ENCODE measurements around the gene CD34.

CD34 gene

DNA sequence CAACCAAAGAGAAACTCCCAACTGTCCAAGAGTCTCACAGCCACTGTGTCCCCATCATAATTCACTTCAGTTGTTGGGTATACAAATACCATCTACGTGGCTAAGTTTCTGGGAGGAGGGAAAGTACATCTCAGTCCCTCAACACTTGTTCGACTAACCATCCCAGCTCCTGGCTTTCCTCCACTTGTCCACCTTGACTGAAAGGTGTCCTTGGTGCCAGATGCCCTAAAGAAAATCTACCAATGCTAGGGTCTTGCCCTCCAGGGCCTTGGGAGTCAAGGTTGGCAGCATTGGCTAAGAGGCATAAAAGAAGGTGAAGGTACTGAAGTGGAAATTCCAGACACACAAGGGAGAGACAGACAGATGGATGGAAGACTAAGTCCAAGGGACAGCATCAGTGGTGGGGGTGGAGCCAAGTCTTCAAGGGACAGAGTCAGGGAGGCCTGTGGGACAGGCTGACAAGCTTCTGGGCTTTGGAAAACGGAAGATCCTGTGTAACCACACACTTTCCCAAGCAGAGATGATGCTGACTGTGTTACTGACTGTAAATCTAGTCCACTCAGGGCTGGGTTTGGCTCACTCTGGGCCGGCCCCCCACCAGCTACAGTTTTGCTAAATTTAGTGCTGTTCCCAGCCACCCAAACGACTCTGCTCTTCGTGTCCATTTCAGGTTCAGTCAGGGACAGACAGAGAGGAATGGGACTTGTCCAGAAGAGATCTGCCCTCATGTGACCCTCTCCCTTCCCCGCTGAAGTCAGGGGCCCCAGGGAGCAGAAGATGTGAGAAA, 60.1 kb downstream of the CD34 start:
- no peak for DNase-seq

DNA sequence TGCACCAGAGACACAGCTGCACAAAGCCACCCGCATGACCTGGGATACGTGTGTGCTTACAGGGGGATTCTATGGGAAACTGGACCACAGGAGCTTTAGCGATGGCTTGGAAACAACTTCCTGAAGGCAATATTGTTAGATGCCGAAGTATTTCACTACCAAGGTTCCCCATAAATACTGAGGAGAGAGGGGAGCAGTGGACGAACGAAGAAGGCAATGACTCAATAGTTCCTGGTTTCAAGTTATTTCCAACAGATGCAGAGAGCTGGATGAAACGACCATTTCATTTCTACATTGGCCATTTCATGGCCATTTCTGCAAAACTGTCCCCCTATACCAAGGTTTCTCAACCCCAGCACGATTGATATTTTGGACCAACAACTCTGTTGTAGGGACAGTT, 61.3 kb downstream of the CD34 start:
- no peak for DNase-seq

DNA sequence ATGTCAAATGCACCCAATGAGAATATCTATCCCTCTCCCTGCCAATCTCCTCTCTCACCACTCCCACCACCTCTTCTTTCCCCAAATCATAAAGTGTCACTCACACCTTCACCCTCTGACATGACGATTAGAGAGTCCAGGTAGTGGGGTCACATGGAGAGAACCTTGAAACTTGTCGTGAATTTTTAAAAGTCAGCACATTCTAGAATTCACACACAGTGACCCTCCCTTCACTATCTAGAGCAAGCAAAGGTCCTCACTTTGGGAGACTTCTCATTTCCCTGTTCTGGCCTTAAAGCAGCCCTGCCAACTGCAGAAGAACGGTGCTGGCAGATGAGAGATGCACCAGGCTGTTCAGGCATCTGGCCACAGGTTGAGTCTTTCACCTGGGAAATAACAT, 61.9 kb downstream of the CD34 start:
- no peak for DNase-seq

DNA sequence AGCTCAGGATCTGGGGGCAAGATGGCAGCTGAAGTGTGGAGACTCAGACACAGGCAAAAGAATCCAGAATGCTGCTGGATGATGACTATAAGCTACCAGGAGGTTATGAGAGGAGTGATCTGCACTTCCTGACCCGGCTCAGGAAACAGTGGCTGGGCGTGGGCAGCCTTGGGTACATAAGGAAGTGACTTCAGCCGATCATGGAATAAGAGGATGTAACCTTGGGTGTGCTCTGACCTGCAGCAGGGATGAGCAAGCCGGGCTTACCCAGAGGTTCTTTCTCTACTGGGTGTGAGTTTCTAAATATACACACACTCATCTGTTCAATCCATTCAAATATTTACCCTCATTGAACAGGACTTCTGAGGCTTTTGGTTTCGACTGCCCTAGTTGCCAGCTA, 62.7 kb downstream of the CD34 start:
- no peak for DNase-seq

DNA sequence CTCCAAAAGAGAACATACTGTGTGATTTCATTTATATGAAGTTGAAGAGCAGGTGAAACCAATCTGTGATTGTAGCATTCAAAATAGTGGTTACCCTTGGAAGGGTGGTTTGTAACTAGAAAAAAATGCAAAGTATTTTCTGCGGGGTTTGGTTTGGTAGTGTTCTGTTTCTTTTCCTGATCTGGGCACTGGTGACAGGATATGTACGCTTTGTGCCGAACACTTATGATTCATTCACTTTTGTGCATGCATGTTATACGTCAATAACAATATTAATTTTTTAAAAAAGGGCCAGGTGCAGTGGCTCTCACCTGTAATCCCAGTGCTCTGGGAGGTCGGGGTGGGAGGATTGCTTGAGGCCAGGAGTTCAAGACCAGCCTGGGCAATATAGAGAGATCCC, 63.8 kb downstream of the CD34 start:
- no peak for DNase-seq

DNA sequence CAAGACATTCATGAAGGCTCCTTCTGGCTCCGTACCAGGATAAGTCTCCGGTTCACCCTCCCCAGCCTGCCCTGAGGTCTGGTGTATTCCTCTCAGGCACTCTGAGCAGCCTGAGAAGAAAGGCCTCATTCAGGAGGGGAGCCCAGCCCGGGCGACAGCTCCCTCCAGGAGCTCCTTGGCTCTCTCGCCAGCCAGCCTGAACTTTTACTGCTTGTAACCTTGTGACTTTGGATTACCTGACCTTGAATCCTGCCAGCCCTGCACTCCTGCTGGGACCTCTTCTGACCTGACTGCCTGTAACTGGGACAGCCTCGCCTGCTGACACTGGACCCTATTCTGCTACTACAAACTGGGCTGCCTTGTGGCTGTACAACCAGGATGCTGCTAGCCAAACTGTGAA, 65.8 kb downstream of the CD34 start:
- DNase-seq, result no peak

DNA sequence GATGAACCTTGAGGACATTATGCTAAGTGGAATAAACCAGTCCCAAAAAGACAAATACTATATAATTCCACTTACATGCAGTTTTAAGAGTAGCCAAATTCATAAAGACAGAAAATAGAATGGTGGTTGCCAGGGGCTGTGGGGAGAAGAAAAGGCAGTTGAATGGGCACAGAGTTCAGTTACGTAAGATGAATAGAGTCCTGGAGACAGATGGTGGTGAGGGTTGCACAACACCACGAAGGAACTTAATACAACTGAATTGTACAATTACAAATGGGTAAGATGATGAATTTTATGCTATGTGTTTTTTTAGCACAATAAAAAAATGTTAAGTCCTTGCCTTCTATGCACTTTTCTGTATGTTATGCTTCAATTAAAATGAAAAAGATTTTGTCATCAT, 66.6 kb downstream of the CD34 start:
- DNase-seq, result no peak

- DNase-seq, result no peak
Observed at GRCh38 chr1:207842506-207842905, 68.4 kb downstream of the CD34 start.

DNA sequence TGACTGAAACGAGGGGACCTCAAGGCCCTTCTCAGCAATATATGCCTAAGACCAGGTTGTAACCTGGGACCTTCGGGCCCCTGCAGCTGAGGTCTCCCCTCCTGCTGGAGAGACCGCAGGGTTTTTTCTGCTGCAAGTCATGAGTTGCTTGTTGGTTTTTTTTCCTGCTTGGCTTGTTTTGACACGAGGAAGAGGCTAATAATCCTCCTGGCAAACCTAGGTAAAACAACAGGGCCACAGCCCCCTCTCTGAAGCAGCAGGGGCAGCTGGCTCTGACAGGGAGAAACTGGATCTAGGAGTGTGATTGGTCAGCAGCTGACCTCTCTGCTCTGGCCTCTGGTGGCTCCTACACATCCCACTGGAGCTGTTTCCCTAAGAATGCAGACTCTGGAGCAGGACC, 69.0 kb downstream of the CD34 start:
- no peak for DNase-seq

- no peak for DNase-seq
Observed at GRCh38 chr1:207841293-207841692, 69.6 kb downstream of the CD34 start.

GRCh38 chr1:207840380-207840779, 70.5 kb downstream of the CD34 start:
- DNase-seq, result no peak

GRCh38 chr1:207839083-207839413, 71.9 kb downstream of the CD34 start:
- no peak for DNase-seq

DNA sequence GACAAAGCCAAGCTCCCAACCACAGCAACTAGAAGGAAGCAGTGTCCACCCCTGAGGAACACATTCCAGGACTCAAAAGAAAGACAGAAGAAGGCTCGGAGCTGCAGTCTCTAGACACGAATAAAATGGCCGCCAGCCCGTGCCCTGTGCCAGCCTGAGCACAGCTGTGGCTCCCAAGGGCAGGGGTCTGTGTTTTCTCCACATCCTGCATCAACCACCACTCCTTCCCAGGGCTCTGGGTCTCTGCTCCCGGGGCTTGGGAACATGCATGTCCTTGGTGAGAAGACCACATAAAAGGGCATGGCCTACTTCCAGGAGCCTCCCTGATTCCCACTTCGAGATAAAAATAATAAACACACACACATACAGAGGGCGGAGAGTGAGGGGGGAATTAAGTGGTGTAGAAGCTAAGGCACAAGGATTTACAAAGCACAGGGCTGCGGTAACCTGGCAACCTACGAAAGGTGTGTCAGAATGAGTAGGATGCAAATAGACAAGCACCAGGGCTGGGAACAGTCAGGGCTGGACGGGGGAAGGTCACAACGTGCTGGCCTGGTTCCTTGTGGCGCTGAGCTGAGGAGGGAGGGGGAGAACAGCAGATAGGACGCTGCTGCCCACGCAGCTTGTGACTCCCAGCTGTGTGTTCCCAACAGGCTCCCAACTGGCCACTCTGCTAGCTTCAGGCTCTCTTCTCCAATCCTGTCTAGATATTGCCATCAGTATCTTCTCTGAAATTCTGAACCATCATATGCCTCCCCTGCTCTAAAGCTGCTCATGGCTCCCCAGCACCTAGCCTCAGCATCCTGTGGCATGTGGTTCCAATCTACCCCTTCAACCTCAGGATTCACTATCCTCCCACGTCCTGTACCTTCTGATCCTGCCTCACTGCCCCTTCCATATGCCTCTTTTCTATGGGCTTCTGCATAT, 72.5 kb downstream of the CD34 start:
- DNase-seq, result no peak

DNA sequence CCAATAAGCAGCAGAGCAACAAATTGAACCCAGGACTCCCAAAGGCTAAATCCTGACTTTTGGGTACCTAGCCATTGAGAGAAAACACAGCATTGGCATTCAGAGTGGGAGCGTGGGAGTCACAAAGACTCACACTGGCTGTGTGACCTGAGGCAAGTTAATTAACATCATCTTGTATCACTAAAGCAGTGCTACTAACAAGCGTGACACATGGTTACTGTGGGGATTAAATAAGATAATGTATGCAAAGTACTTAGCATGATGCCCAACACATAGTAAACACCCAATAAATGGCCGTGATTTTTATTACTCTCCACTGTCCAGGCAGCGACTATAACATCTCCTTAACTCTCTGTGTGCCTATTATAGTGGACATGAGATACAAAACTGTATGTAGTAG, 73.3 kb downstream of the CD34 start:
- DNase-seq, result no peak

- no peak for DNase-seq
Observed at GRCh38 chr1:207836591-207837347, 74.2 kb downstream of the CD34 start.

- no peak for DNase-seq
Observed at GRCh38 chr1:207835958-207836357, 75.0 kb downstream of the CD34 start.

GRCh38 chr1:207833956-207834660, 76.8 kb downstream of the CD34 start:
- DNase-seq, result no peak

DNA sequence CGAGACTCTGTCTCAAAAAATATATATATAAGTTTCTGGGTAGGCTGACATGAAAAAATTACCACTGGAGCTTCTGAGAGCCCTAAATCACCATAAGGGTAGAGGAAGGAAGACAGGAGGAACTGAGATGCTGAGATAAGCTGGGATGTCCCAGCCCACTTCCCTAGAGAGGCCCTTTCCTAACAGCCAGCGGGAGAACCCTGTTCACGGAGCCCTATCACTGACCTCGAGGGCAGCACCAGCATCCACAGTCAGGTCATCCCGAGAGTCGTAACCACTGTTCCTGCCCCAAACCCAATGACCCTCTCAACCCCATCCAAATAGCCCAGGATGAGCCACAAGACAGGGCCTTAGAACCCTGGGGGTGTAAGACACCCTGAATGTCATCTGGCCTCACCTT, 77.5 kb downstream of the CD34 start:
- no peak for DNase-seq

- DNase-seq, result no peak
Observed at GRCh38 chr1:207832796-207833195, 78.1 kb downstream of the CD34 start.

- DNase-seq, result no peak
Observed at GRCh38 chr1:207831517-207832327, 79.2 kb downstream of the CD34 start.

All from retina (tissue), 1 donor.